ENCODE data around the gene NEDD4L.

NEDD4L gene

DNA sequence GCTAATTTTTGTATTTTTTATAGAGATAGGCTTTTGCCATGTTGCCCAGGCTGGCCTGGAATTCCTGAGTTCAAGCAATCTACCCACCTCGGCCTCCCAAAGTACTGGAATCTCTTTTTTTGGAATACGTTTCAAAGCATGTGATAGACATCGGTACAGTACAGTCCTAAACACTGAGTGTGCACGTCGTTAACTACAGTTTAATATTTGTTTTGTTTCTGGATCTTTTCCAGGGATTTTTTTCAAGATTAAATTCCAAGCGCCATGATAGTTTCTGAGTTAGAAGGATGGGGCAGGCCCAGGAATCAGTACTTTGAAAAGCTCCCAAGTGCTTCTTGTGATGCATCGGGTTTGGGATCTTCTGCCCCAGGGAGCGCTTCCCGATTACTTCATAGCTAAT, 33.3 kb downstream of the NEDD4L start:
- no peaks in the 10 kb centered on the region for H3K9me3 ChIP-seq (ENCODE audit: control insufficient read depth, insufficient read depth, low read length)
- H3K4me1 ChIP-seq (ENCODE audit: insufficient read depth, low read length), result no peaks in the 10 kb centered on the region
- H3K36me3 ChIP-seq (ENCODE audit: insufficient read depth, low read length), result no peaks in the 10 kb centered on the region
- no peak overlapping the region for H3K9ac ChIP-seq (ENCODE audit: low read depth, low read length)

- H3K9me3 ChIP-seq (ENCODE audit: control insufficient read depth, insufficient read depth, low read length), result no peaks in the 10 kb centered on the region
- no peaks in the 10 kb centered on the region for H3K4me1 ChIP-seq (ENCODE audit: insufficient read depth, low read length)
- H3K9ac ChIP-seq (ENCODE audit: low read depth, low read length), result no peak overlapping the region
- H3K36me3 ChIP-seq (ENCODE audit: insufficient read depth, low read length), result no peaks in the 10 kb centered on the region
Observed at GRCh38 chr18:58078889-58079573, 35.0 kb downstream of the NEDD4L start.

GRCh38 chr18:58080451-58080850, 36.4 kb downstream of the NEDD4L start:
- H3K9me3 ChIP-seq (ENCODE audit: control insufficient read depth, insufficient read depth, low read length), result no peaks in the 10 kb centered on the region
- no peak overlapping the region for H3K9ac ChIP-seq (ENCODE audit: low read depth, low read length)
- H3K4me1 ChIP-seq (ENCODE audit: insufficient read depth, low read length), result no peaks in the 10 kb centered on the region
- no peaks in the 10 kb centered on the region for H3K36me3 ChIP-seq (ENCODE audit: insufficient read depth, low read length)

DNA sequence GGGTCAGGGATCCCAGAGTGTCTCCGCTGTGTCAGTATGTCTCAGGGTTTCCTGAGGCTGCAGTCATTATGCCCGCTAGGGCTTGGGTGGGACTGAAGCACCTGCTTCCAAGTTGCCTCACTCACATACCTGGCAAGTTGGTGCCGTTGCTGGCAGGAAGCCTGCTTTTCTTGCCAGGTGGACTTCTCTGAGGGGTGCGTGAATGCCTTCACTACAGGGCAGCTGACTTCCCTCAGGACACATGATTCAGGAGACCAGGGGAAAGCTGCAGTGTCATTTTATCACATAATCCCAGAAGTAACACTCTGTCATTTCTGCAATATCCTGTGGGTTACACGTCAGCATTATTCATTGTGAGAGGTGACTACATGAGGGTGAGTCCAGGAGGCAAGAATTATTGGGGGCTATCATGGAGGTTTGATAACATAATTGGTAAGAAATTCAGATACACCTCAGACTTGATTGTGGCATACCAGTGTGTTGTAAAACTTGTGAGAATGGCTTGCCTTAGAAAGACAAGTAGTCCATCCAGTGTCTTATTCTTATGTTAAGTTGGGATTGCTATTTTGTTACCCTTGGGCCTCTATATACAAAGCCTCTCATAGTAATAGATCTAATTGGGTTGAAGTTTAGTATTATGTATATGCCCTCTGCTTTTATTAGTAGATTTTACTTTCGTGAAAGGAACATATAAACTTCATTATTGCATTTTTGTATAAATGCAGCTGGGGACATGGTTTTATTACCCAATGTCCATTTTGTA, 44.1 kb downstream of the NEDD4L start:
- no peak overlapping the region for H3K9ac ChIP-seq (ENCODE audit: low read depth, low read length)
- no peaks in the 10 kb centered on the region; the same call in 1 of the 2 replicates for H3K9me3 ChIP-seq (ENCODE audit: control insufficient read depth, insufficient read depth, low read length)
- no peaks in the 10 kb centered on the region for H3K36me3 ChIP-seq (ENCODE audit: insufficient read depth, low read length)
- H3K4me1 ChIP-seq (ENCODE audit: insufficient read depth, low read length), result peaks cover 11% of the 10 kb centered on the region; the same call in 1 of the 2 replicates

DNA sequence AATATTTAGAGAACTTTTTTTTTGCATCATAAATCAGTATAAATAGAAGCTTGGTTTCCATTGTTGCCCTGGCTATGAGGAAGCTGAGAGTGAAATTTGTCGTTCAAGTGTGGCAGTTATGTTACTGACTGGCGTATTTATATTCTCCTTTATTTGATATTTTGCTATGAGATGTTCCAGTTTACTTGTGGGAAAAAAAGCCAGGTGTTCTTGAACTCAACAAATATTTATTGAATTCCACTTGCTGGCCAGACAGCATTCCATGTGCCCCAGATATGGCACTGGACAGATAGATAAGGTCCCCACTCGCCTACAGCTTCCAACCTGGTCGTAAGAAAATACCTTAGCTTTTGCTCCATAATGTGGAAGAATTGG, 44.7 kb downstream of the NEDD4L start:
- Histone ChIP-seq H3K4me1 (ENCODE audit: insufficient read depth, low read length) (peaks cover 17% of the 10 kb centered on the region), H3K36me3 (ENCODE audit: insufficient read depth, low read length) (no peaks in the 10 kb centered on the region), H3K9ac (ENCODE audit: low read depth, low read length) (no peak overlapping the region), H3K9me3 (ENCODE audit: control insufficient read depth, insufficient read depth, low read length) (no peaks in the 10 kb centered on the region; the same call in 1 of the 2 replicates)

DNA sequence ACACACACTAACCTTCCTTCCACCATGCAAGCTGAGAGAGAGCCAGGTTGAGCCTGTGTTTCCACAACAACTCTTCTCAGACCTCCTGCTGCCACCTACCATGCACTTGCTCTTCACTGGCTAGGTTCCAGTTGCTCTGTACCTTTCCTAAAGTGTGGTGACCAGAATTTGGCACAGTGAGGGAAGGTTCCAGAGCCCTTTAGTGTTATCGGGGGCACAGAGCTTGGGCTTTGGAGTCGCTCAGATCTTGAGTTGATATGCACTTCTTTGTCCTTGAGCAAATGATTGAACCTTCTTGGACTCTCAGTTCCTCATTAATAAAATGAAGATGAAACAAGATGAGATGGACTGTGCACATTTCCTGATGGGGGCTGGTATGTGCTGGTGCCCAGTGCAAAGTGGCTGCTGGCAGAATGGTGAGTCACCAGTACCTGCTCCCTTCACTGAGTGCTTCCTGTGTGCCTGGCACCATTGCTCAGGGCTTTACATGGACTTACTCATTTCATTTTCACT, 47.1 kb downstream of the NEDD4L start:
- H3K4me1 ChIP-seq (ENCODE audit: insufficient read depth, low read length), result peaks cover 27% of the 10 kb centered on the region
- no peaks in the 10 kb centered on the region; the same call in 1 of the 2 replicates for H3K9me3 ChIP-seq (ENCODE audit: control insufficient read depth, insufficient read depth, low read length)
- no peak overlapping the region for H3K9ac ChIP-seq (ENCODE audit: low read depth, low read length)
- H3K36me3 ChIP-seq (ENCODE audit: insufficient read depth, low read length), result no peaks in the 10 kb centered on the region

DNA sequence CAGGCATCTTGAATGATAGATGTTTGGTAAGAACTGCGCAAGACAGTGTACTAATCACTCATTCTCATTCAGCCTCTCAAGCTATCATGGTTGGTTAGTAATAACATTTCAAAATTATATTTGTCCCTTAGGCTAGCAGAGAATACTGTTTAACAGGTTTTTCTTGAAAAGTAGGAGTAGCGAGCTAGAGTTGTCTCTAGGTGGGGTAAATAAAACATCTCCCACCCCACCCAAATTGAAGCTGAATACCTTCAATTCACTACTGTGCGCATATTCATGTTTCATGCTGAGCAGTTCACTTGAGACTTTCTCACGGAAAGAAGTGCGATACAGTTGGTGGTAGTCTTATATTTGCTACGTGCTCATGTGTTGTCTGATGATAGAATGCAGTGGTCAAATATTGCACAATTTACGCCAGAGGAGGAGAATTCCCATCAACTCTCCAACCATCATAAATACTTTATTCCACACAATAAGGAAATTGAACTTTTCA, 49.3 kb downstream of the NEDD4L start:
- no peak overlapping the region for H3K9ac ChIP-seq (ENCODE audit: low read depth, low read length)
- H3K36me3 ChIP-seq (ENCODE audit: insufficient read depth, low read length), result no peaks in the 10 kb centered on the region
- no peaks in the 10 kb centered on the region for H3K9me3 ChIP-seq (ENCODE audit: control insufficient read depth, insufficient read depth, low read length)
- H3K4me1 ChIP-seq (ENCODE audit: insufficient read depth, low read length), result peaks cover 21% of the 10 kb centered on the region

DNA sequence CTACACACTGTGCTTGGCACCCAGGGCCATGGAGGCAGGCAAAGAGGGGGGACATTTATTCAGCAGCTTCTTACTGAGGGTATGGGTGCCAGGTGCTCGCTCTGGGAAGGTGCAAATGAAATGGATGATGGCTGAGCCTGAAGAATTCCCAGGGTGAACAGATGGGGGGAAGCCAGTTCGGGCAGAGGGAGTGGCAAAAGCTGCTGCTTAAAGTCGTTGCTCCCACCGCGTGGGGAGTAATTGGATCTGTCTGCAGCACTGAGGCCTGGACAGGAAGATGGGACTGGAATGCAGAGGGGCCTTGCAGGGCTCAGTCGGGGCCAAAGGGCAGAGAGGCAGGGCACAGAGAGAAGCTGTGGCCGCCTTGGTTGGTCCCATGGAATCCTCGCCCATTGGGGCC, 51.2 kb downstream of the NEDD4L start:
- Histone ChIP-seq H3K4me1 (ENCODE audit: insufficient read depth, low read length) (peaks cover 24% of the 10 kb centered on the region), H3K9ac (ENCODE audit: low read depth, low read length) (no peak overlapping the region), H3K36me3 (ENCODE audit: insufficient read depth, low read length) (no peaks in the 10 kb centered on the region), H3K9me3 (ENCODE audit: control insufficient read depth, insufficient read depth, low read length) (no peaks in the 10 kb centered on the region)

DNA sequence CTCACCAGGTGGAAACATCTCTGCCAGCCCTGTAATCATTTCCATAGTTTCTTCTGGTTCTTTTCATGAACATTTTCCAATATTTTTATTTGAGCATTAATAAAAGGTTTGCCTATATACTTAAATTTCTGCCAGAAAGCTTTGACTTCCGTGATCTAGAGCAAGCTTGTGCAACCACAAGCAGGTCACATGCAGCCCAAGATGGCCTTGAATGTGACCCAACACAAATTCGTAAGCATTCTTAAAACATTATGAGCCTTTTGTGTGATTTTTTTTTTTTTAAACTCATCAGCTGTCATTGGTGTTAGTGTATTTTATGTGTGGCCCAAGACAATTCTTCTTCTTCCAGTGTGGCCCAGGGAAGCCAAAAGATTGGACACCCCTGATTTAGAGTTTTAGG, 51.6 kb downstream of the NEDD4L start:
- Histone ChIP-seq H3K36me3 (ENCODE audit: insufficient read depth, low read length) (no peaks in the 10 kb centered on the region), H3K9me3 (ENCODE audit: control insufficient read depth, insufficient read depth, low read length) (no peaks in the 10 kb centered on the region), H3K4me1 (ENCODE audit: insufficient read depth, low read length) (peaks cover 24% of the 10 kb centered on the region)

GRCh38 chr18:58096658-58097057, 52.6 kb downstream of the NEDD4L start:
- peaks cover 31% of the 10 kb centered on the region for H3K4me1 ChIP-seq (ENCODE audit: insufficient read depth, low read length)
- H3K9ac ChIP-seq (ENCODE audit: low read depth, low read length), result no peak overlapping the region
- H3K36me3 ChIP-seq (ENCODE audit: insufficient read depth, low read length), result no peaks in the 10 kb centered on the region
- no peaks in the 10 kb centered on the region for H3K9me3 ChIP-seq (ENCODE audit: control insufficient read depth, insufficient read depth, low read length)

More for the DNA sequence above, 51.6 kb downstream of the NEDD4L start:
- H3K9ac ChIP-seq (ENCODE audit: low read depth, low read length), result no peak overlapping the region

DNA sequence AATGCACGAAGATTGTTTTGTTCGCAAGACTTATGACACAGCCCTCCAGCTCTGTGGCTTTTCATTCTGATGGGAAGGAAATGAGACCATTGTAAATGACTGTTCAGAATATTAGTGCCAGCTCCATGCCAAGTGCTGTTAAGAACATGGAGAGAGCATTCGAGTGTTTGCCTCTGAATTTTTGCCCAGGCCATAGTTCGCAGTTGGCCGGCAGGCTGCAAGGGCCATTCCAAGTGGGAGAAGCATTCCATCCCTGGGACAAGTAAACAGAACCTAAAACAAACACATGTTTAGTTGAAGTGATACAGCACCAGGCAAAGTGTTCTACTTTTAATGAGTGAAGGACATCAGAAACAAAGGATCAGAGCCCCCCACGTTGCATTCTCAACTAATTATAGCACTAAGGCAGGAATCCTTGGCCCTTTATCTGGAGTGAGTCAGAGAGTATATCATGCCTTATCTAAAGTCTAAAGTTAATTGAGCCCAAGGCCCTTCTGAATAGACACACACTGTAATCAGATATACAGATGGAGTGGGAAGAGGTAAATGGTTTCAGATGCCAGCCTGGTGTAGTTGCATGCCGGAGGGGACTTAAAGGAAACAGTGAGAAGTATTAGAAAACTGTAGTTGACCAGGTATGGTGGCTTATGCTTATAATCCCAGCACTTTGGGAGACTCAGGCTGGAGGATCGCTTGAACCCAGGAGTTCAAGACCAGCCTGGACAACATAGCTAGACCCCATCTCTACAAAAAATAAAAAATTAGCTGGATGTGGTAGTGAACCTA, 53.3 kb downstream of the NEDD4L start:
- Histone ChIP-seq H3K9me3 (ENCODE audit: control insufficient read depth, insufficient read depth, low read length) (no peaks in the 10 kb centered on the region), H3K9ac (ENCODE audit: low read depth, low read length) (no peak overlapping the region), H3K4me1 (ENCODE audit: insufficient read depth, low read length) (peaks cover 37% of the 10 kb centered on the region), H3K36me3 (ENCODE audit: insufficient read depth, low read length) (no peaks in the 10 kb centered on the region)

GRCh38 chr18:58097907-58098166, 53.8 kb downstream of the NEDD4L start:
- Histone ChIP-seq H3K9me3 (ENCODE audit: control insufficient read depth, insufficient read depth, low read length) (no peaks in the 10 kb centered on the region), H3K36me3 (ENCODE audit: insufficient read depth, low read length) (no peaks in the 10 kb centered on the region), H3K4me1 (ENCODE audit: insufficient read depth, low read length) (peaks cover 37% of the 10 kb centered on the region), H3K9ac (ENCODE audit: low read depth, low read length) (no peak overlapping the region)

DNA sequence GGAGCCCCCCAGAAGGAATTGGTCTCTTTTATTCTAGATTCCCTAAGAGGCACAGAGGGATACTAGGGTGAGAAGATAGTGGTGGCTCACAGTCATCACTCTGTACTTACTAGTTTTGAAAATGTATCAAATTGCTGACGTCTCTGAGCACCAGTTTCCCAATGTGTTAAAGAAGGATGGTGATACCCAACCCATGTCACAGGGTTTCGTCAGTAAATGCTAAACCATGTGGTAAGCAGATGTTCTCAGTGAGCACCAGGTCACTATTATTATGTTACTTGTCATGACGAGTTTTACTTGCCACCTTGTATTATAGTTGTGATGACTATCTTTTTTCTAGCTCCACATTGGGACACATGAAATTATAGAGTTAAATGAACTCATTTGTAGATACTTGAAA, 54.7 kb downstream of the NEDD4L start:
- Histone ChIP-seq H3K9ac (ENCODE audit: low read depth, low read length) (no peak overlapping the region), H3K36me3 (ENCODE audit: insufficient read depth, low read length) (no peaks in the 10 kb centered on the region), H3K4me1 (ENCODE audit: insufficient read depth, low read length) (peaks cover 31% of the 10 kb centered on the region), H3K9me3 (ENCODE audit: control insufficient read depth, insufficient read depth, low read length) (no peaks in the 10 kb centered on the region)

DNA sequence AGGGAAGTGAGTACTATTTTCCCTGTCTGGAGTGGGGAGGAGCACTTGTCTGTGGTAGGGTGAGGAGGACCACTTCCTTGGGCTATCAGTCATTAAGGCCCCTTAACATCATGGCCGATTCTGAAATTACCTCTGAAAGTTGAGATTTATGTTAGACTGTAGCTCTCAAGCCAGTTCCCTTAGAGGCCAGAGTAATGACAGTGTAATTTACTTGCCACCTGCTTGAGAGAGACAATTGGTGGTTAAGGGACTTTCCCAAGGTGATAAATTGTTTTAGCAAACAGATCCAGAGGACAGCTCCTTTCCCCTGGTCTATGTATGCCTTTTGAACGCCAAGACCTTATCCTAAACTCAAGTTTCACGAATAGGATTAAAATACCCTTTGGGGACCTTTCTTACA, 56.1 kb downstream of the NEDD4L start:
- Histone ChIP-seq H3K4me1 (ENCODE audit: insufficient read depth, low read length) (peaks cover 25% of the 10 kb centered on the region), H3K9me3 (ENCODE audit: control insufficient read depth, insufficient read depth, low read length) (no peaks in the 10 kb centered on the region), H3K36me3 (ENCODE audit: insufficient read depth, low read length) (no peaks in the 10 kb centered on the region), H3K9ac (ENCODE audit: low read depth, low read length) (no peak overlapping the region)

Data from ES-I3 (cell line).